Measurements from ENCODE around the gene REN. TPM values are rescaled to one million over a fixed set of nuclear protein-coding genes. Genes with fewer than 3 reads are reported as not detected.

The REN gene
- total RNA-seq, 2 donors from 2014 or later, result not detected

Other genes with a start within 250 kb of the REN start
- 10 to 100 TPM; 43.6 to 47.0 TPM for gene SOX13, start 93.2 kb downstream of the REN start, total RNA-seq
- 10 to 100 TPM in 1 of 2 donors, 1 to 10 TPM in 1; 7.4 to 12.3 TPM for gene ETNK2, start 14.3 kb downstream of the REN start, total RNA-seq
- gene KISS1, start 30.2 kb upstream of the REN start, total RNA-seq, result not detected
- not detected for gene GOLT1A, start 47.7 kb upstream of the REN start, total RNA-seq
- 10 to 100 TPM; 13.3 to 23.5 TPM for gene PLEKHA6, start 193.6 kb upstream of the REN start, total RNA-seq
- gene PPP1R15B, start 245.5 kb upstream of the REN start, total RNA-seq, result 10 to 100 TPM; 33.2 to 45.7 TPM